K562 (cell line): ENCODE results near the gene GALR1. TPM values are rescaled to one million over a fixed set of nuclear protein-coding genes. Genes with fewer than 3 reads are reported as not detected.

Experiments
- AFF1 ChIP-seq, 2 experiments: fragments of 450-650 bp; IDR thresholded peaks; 2 replicates each; pipeline ENCODE4 v1.6.1; 2018; ENCODE audit warnings: mild to moderate bottlenecking in 2 of 2, low read depth in 1 of 2; ENCODE audit not compliant: partially characterized antibody in 2 of 2
- DNMT1 ChIP-seq: fragments of 450-650 bp; IDR thresholded peaks from 2 replicates; pipeline ENCODE4 v1.6.1; 2016; ENCODE audit warnings: antibody characterized with exemption, mild to moderate bottlenecking
- HDGF ChIP-seq: fragments of 450-650 bp; IDR thresholded peaks from 2 replicates; pipeline ENCODE4 v1.6.1; 2016
- HEY1 ChIP-seq: fragments of 250-450 bp; sonication (Bioruptor Pico); IDR thresholded peaks from 2 replicates; pipeline ENCODE4 v1.5.0; 2020; ENCODE audit warnings: mild to moderate bottlenecking, moderate library complexity, borderline replicate concordance
- MECOM ChIP-seq: fragments of 250-450 bp; sonication (Bioruptor Pico); IDR thresholded peaks from 2 replicates; pipeline ENCODE4 v1.8.0; 2022; ENCODE audit warnings: inconsistent platforms
- PATZ1 ChIP-seq: fragments of 250-450 bp; sonication (Bioruptor Pico); IDR thresholded peaks from 2 replicates; pipeline ENCODE4 v1.5.0; 2020; ENCODE audit warnings: mild to moderate bottlenecking, borderline replicate concordance
- SLC30A9 ChIP-seq: fragments of 250-450 bp; sonication (Bioruptor Pico); IDR thresholded peaks from 2 replicates; pipeline ENCODE4 v1.8.0; 2022; ENCODE audit warnings: mild to moderate bottlenecking, moderate library complexity
- TRIM28 ChIP-seq: fragments of 450-650 bp; IDR thresholded peaks from 2 replicates; pipeline ENCODE4 v1.6.1; 2017
- ZBED1 ChIP-seq: IDR thresholded peaks from 2 replicates; pipeline ENCODE4 v1.6.1; 2014
- ZFP91 ChIP-seq: sonication (generic); formaldehyde crosslinking; IDR thresholded peaks from 2 replicates; pipeline ENCODE4 v1.8.0; 2022; ENCODE audit warnings: mild to moderate bottlenecking, missing genetic modification reagents
- ZNF561 ChIP-seq: fragments of 450-650 bp; formaldehyde crosslinking; conservative IDR thresholded peaks from 2 replicates; pipeline ENCODE4 v1.4.0; 2020; ENCODE audit warnings: mild to moderate bottlenecking, moderate library complexity
- polyA plus RNA-seq, 8 experiments: library from polyadenylated mRNA; depleted of rRNA in 4 of 8; stranded (reverse) in 5 of 8; unstranded in 3 of 8; fragments of >200 nt; fragmentation: Nextera tagmentation in 2 of 8; fragmentation: Illumina TruSeq in 1 of 8; extraction: Ambion mirVana in 2 of 8; extraction: Trizol in 1 of 8; gene quantifications; 2 replicates each; pipeline versions ENCODE4 v1.2.1 to v1.2.3, GENCODE V29; 2011 to 2014; ENCODE audit warnings: inconsistent platforms in 1 of 8, missing spikeins in 1 of 8
- total RNA-seq, 7 experiments: library from RNA; depleted of rRNA in 6 of 7; stranded (reverse); fragments of >200 nt in 6 of 7; fragmentation: Illumina TruSeq in 2 of 7; extraction: Trizol in 2 of 7; gene quantifications; 2 replicates each; pipeline versions ENCODE4 v1.2.1 to v1.2.3, GENCODE V29; 2011 to 2021; ENCODE audit warnings: low replicate concordance in 1 of 7

GALR1 gene
- total and polyA plus RNA-seq, 9 of the 15 experiments (the other 6 are each of a cell fraction or from before 2014, with no cell fraction given): not detected

- TF ChIP-seq ZFP91 (no peak), MECOM (no peak), HDGF (no peak), AFF1 (IDR thresholded peaks at IDR 0.05; ENCODE audit: low read depth in 1 of 2, partially characterized antibody in 2 of 2) (no peak), HEY1 (no peak), TRIM28 (no peak), ZNF561 (CRISPR knock-in tag) (no peak), ZBED1 (no peak), DNMT1 (no peak), SLC30A9 (CRISPR knock-in tag) (no peak), PATZ1 (CRISPR knock-in tag) (no peak)
Observed at GRCh38 chr18:77218642-77219041, 31.0 kb upstream of the GALR1 start (continued).
